Astrocyte (in vitro differentiated cells and primary cell): Measurements from ENCODE around the gene GLIS2.

Experiments
- EZH2 ChIP-seq: IDR thresholded peaks from 2 replicates; pipeline ENCODE4 v1.6.1; 2012; ENCODE audit warnings: mild to moderate bottlenecking, low read length, inconsistent platforms; ENCODE audit not compliant: insufficient read depth
- TF ChIP-seq, protein P1 (sequence below): IDR thresholded peaks from 2 replicates; pipeline ENCODE4 v1.5.1; 2011; ENCODE audit warnings: low read depth, mild to moderate bottlenecking, inconsistent platforms, low read length, moderate library complexity; ENCODE audit not compliant: insufficient read depth

DNA sequence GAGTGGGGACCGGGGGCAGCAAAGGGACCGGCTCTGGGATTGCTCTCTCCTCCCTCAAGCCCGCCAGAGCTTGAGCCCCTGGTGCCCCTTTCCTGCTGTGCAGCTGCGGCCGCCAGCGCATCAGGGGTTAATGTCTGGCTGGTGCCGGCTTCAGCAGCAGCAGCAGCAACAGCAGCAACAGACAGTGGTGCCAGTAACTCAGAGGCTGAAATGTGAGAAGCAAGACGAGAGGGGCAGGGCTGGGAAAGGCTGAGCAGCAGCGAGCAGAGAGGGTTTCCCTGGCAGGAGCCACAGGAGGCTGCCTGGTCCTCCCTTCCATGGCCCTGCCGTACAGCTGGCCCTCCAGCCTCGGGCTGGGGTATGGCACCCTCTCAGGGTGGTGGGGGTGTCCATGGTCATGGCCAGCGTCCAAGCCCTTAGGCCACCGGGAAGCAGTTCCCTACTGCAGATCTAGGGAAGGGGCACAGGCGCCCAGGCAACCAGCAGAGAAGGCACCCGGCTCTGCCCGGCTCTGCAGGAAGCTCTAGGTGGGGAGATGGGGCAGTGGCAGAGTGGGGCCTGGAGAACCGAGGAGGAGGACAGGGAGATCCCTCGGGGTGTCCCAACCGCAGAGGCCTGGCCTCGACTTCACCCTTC is 21.9 kb upstream of the GLIS2 start:
- TF ChIP-seq, protein P1, sequence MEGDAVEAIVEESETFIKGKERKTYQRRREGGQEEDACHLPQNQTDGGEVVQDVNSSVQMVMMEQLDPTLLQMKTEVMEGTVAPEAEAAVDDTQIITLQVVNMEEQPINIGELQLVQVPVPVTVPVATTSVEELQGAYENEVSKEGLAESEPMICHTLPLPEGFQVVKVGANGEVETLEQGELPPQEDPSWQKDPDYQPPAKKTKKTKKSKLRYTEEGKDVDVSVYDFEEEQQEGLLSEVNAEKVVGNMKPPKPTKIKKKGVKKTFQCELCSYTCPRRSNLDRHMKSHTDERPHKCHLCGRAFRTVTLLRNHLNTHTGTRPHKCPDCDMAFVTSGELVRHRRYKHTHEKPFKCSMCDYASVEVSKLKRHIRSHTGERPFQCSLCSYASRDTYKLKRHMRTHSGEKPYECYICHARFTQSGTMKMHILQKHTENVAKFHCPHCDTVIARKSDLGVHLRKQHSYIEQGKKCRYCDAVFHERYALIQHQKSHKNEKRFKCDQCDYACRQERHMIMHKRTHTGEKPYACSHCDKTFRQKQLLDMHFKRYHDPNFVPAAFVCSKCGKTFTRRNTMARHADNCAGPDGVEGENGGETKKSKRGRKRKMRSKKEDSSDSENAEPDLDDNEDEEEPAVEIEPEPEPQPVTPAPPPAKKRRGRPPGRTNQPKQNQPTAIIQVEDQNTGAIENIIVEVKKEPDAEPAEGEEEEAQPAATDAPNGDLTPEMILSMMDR: no peak
- TF ChIP-seq EZH2: no peak
